Endothelial cell of umbilical vein (primary cell): ENCODE data around the gene LSM7.

Source experiments
- CTCF ChIP-seq, 2 donors: IDR thresholded peaks; 1 replicate in 1 of 2; 2 replicates in 1 of 2; pipeline ENCODE4 v1.5.1; 2011; ENCODE audit warnings: low read length in 2 of 2, mild to moderate bottlenecking in 2 of 2, moderate library complexity in 2 of 2, control low read depth in 1 of 2, inconsistent platforms in 1 of 2, low read depth in 1 of 2; ENCODE audit not compliant: insufficient read depth in 1 of 2; ENCODE audit errors: extremely low read depth in 1 of 2
- EZH2 ChIP-seq: IDR thresholded peaks from 2 replicates; pipeline ENCODE4 v1.6.1; 2012; ENCODE audit warnings: borderline replicate concordance, low read depth, mild to moderate bottlenecking, moderate library complexity, low read length, inconsistent platforms; ENCODE audit not compliant: severe bottlenecking
- JUN ChIP-seq: IDR thresholded peaks from 2 replicates; pipeline ENCODE4 v1.6.1; 2011; ENCODE audit warnings: borderline replicate concordance, low read depth; ENCODE audit not compliant: insufficient read length, insufficient read depth
- POLR2A ChIP-seq: IDR thresholded peaks from 2 replicates; pipeline ENCODE4 v1.6.1; 2012; ENCODE audit warnings: low read depth, mild to moderate bottlenecking, control low read depth, low read length
- POLR2AphosphoS5 ChIP-seq: IDR thresholded peaks from 2 replicates; pipeline ENCODE4 v1.6.1; 2012; ENCODE audit warnings: low read depth, mild to moderate bottlenecking, control low read depth, low read length, moderate library complexity; ENCODE audit not compliant: insufficient read depth

DNA sequence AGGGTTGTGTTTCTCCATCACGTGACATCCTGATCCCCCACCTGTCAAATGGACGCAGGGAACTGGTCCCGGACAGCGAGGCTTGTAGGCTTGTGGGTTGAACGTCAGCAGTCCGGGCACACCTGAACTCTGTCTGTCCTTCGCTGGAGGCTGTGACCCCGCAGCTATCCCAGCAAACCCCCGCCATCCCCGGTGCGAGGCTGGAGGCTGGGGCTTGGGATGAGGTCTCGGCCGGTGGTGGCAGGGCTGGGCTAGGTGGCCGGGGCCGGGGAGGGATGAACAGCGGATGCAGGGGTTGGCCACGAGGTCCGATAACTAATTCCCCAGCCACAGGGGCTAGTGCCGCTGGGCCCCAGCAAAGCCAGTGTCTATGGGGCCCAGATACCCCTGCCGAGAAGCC is 8.8 kb downstream of the LSM7 start:
- TF ChIP-seq EZH2 = no peak
- no peak for TF ChIP-seq POLR2A
- TF ChIP-seq CTCF (IDR thresholded peaks at IDR 0.05; ENCODE audit: extremely low read depth in 1 of 2, insufficient read depth in 1 of 2, low read depth in 1 of 2, low read length in 2 of 2) = no peak
- TF ChIP-seq POLR2AphosphoS5 = no peak
- no peak for TF ChIP-seq JUN
